ENCODE results near the gene TNFAIP6.
"Not testable (repeated sequence)": the region's sequence is repeated elsewhere in the genome, so short reads cannot be mapped to it uniquely, and the experiment has no call there.

DNA sequence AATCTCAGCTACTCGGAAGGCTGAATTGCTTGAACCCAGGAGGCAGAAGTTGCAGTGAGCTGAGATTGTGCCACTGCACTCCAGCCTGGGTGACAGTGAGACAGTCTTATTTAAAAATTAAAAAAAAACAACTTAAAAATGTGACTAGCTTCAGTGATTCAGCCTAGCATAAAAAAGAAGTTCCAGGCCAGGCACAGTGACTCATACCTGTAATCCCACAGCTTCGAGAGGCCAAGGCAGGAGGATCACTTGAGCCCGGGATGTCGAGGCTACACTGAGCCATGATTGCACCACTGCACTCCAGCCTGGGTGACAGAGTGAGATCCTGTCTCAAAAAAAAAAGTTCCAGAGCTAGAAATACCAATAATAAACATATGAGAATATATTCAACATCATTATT, 13.2 kb upstream of the TNFAIP6 start:
- TF ChIP-seq POLR2AphosphoS5 (IDR thresholded peaks at IDR 0.05; ENCODE audit: low read depth, low read length); POLR2A (IDR thresholded peaks at IDR 0.05; ENCODE audit: borderline replicate concordance, extremely low read depth, insufficient read depth, insufficient read length); EZH2 (IDR thresholded peaks at IDR 0.05); YY1 (IDR thresholded peaks at IDR 0.05; ENCODE audit: extremely low read depth, insufficient replicate concordance, low read depth, low read length); EGR1 (IDR thresholded peaks at IDR 0.05; ENCODE audit: low read depth); FOSL1 (IDR thresholded peaks at IDR 0.05; ENCODE audit: low read depth); SRF (IDR thresholded peaks at IDR 0.05; ENCODE audit: low read depth); ZNF274 (IDR thresholded peaks at IDR 0.05; ENCODE audit: low read depth, low read length); RAD21 (IDR thresholded peaks at IDR 0.05; ENCODE audit: low read depth): not testable (repeated sequence)
- TF ChIP-seq, protein P1, sequence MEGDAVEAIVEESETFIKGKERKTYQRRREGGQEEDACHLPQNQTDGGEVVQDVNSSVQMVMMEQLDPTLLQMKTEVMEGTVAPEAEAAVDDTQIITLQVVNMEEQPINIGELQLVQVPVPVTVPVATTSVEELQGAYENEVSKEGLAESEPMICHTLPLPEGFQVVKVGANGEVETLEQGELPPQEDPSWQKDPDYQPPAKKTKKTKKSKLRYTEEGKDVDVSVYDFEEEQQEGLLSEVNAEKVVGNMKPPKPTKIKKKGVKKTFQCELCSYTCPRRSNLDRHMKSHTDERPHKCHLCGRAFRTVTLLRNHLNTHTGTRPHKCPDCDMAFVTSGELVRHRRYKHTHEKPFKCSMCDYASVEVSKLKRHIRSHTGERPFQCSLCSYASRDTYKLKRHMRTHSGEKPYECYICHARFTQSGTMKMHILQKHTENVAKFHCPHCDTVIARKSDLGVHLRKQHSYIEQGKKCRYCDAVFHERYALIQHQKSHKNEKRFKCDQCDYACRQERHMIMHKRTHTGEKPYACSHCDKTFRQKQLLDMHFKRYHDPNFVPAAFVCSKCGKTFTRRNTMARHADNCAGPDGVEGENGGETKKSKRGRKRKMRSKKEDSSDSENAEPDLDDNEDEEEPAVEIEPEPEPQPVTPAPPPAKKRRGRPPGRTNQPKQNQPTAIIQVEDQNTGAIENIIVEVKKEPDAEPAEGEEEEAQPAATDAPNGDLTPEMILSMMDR (IDR thresholded peaks at IDR 0.05 in 2 of 3, conservative IDR thresholded peaks at IDR 0.05 in 1 of 3; ENCODE audit: borderline replicate concordance in 1 of 3, insufficient read depth in 1 of 3, low read depth in 2 of 3, low read length in 2 of 3) = not testable (repeated sequence)
- TF ChIP-seq, protein P2, sequence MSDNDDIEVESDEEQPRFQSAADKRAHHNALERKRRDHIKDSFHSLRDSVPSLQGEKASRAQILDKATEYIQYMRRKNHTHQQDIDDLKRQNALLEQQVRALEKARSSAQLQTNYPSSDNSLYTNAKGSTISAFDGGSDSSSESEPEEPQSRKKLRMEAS (IDR thresholded peaks at IDR 0.05) = not testable (repeated sequence)
- TF ChIP-seq, protein P3, sequence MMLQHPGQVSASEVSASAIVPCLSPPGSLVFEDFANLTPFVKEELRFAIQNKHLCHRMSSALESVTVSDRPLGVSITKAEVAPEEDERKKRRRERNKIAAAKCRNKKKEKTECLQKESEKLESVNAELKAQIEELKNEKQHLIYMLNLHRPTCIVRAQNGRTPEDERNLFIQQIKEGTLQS (IDR thresholded peaks at IDR 0.05) = not testable (repeated sequence)
